ENCODE measurements around the gene FBXO8.

- TF ChIP-seq CTCF (IDR thresholded peaks at IDR 0.05) (no peak), EZH2 (IDR thresholded peaks at IDR 0.05) (no peak), EZH2phosphoT487 (IDR thresholded peaks at IDR 0.05) (no peak)
Observed at GRCh38 chr4:174324236-174324635, 40.8 kb upstream of the FBXO8 start.
